Endothelial cell of umbilical vein (primary cell): ENCODE results near the gene DAZAP1. TPM values are rescaled to one million over a fixed set of nuclear protein-coding genes. Genes with fewer than 3 reads are reported as not detected.

Source experiments
- BruUV-seq: library from RNA; stranded (reverse); fragments of 400-500 nt; replicated peaks from 2 replicates; lab custom pipeline; 2021; lab: Mats Ljungman, UMichigan
- CTCF ChIA-PET: fragments of 300-600, 350-600 bp; sonication (Branson Sonifier 250); formaldehyde crosslinking; loops from one replicate; lab custom pipeline; 2021; ENCODE audit warnings: antibody characterized with exemption, inconsistent platforms; lab: Charles Lee
- POLR2A ChIA-PET: fragments of 300-600, 350-600 bp; sonication (Branson Sonifier 250); formaldehyde crosslinking; loops from one replicate; lab custom pipeline; 2021; ENCODE audit warnings: antibody characterized with exemption, inconsistent platforms; lab: Charles Lee
- DNase-seq: peaks from one replicate; pipeline ENCODE4 v3.0.0-alpha.2; 2011; ENCODE audit warnings: low read depth, low spot score
- FAIRE-seq: peaks from 2 replicates; lab custom pipeline; 2011; peaks lifted over from hg19 to GRCh38; lab: Jason Lieb, UNC
- H2AFZ ChIP-seq: 2 replicates; pipeline ENCODE4 v1.6.0; 2012; ENCODE audit warnings: low read depth, low read length, control low read depth, inconsistent platforms
- H3K27ac ChIP-seq: 2 replicates; pipeline ENCODE4 v1.5.1; 2011; ENCODE audit warnings: low read depth, mild to moderate bottlenecking, control low read depth, low read length, moderate library complexity; ENCODE audit not compliant: insufficient read depth
- H3K27me3 ChIP-seq, 2 experiments: 2 replicates each; pipeline versions ENCODE4 v1.6.0 to v1.6.1; 2011; ENCODE audit warnings: low read length in 2 of 2, mixed read lengths in 1 of 2; ENCODE audit not compliant: control insufficient read depth in 2 of 2, insufficient read depth in 2 of 2
- H3K36me3 ChIP-seq, 2 experiments: 2 replicates in 1 of 2; 3 replicates in 1 of 2; pipeline ENCODE4 v1.5.1; 2011; ENCODE audit warnings: low read length in 2 of 2, mild to moderate bottlenecking in 1 of 2, moderate library complexity in 1 of 2; ENCODE audit not compliant: control insufficient read depth in 2 of 2, insufficient read depth in 2 of 2; ENCODE audit errors: extremely low read depth in 1 of 2
- H3K4me1 ChIP-seq: 3 replicates; pipeline ENCODE4 v1.5.1; 2011; ENCODE audit warnings: mild to moderate bottlenecking, low read length; ENCODE audit not compliant: control insufficient read depth, insufficient read depth; ENCODE audit errors: extremely low read depth
- H3K4me2 ChIP-seq: 2 replicates; pipeline ENCODE4 v1.6.1; 2011; ENCODE audit warnings: low read length, control low read depth, mixed read lengths; ENCODE audit not compliant: insufficient read depth
- H3K4me3 ChIP-seq, 3 experiments: fragments of 200-600 bp in 1 of 3; sonication (generic), shearing (Covaris generic) in 1 of 3; replicated peaks in 1 of 3; 2 replicates each; pipeline ENCODE4 v1.5.1; 2011 to 2016; ENCODE audit warnings: control low read depth in 3 of 3, low read length in 3 of 3, mild to moderate bottlenecking in 2 of 3, inconsistent platforms in 1 of 3, low read depth in 1 of 3, moderate library complexity in 1 of 3; ENCODE audit not compliant: insufficient read depth in 1 of 3
- H3K79me2 ChIP-seq: 2 replicates; pipeline ENCODE4 v1.6.0; 2012; ENCODE audit warnings: low read length, inconsistent platforms; ENCODE audit not compliant: control insufficient read depth, insufficient read depth
- H3K9ac ChIP-seq: replicated peaks from 2 replicates; pipeline ENCODE3; 2011; ENCODE audit warnings: low read length, control low read depth; ENCODE audit not compliant: insufficient read depth; ENCODE audit errors: extremely low read depth
- H3K9me1 ChIP-seq: replicated peaks from 3 replicates; pipeline ENCODE4 v1.6.0; 2011; ENCODE audit warnings: mild to moderate bottlenecking, low read length; ENCODE audit not compliant: control insufficient read depth, insufficient read depth; ENCODE audit errors: extremely low read depth
- H3K9me3 ChIP-seq: replicated peaks from 2 replicates; pipeline ENCODE4 v1.5.1; 2012; ENCODE audit warnings: low read length, inconsistent platforms; ENCODE audit not compliant: control insufficient read depth, insufficient read depth
- H4K20me1 ChIP-seq: replicated peaks from 2 replicates; pipeline ENCODE3; 2011; ENCODE audit warnings: mild to moderate bottlenecking, low read length; ENCODE audit not compliant: control insufficient read depth, insufficient read depth; ENCODE audit errors: extremely low read depth
- EZH2 ChIP-seq: IDR thresholded peaks from 2 replicates; pipeline ENCODE4 v1.6.1; 2012; ENCODE audit warnings: borderline replicate concordance, low read depth, mild to moderate bottlenecking, moderate library complexity, low read length, inconsistent platforms; ENCODE audit not compliant: severe bottlenecking
- FOS ChIP-seq: IDR thresholded peaks from 2 replicates; pipeline ENCODE4 v1.6.1; 2011; ENCODE audit warnings: mild to moderate bottlenecking, low read length, moderate library complexity, borderline replicate concordance; ENCODE audit not compliant: insufficient read depth
- GATA2 ChIP-seq: IDR thresholded peaks from 2 replicates; pipeline ENCODE4 v1.7.0; 2011; ENCODE audit warnings: low read depth, mild to moderate bottlenecking, moderate library complexity, mixed read lengths, low read length; ENCODE audit not compliant: insufficient read length, insufficient read depth
- JUN ChIP-seq: IDR thresholded peaks from 2 replicates; pipeline ENCODE4 v1.6.1; 2011; ENCODE audit warnings: borderline replicate concordance, low read depth; ENCODE audit not compliant: insufficient read length, insufficient read depth
- MYC ChIP-seq: IDR thresholded peaks from one replicate; pipeline ENCODE4 v1.6.1; 2011; ENCODE audit warnings: mild to moderate bottlenecking, low read depth, low read length
- POLR2A ChIP-seq: IDR thresholded peaks from 2 replicates; pipeline ENCODE4 v1.6.1; 2012; ENCODE audit warnings: low read depth, mild to moderate bottlenecking, control low read depth, low read length
- POLR2AphosphoS5 ChIP-seq: IDR thresholded peaks from 2 replicates; pipeline ENCODE4 v1.6.1; 2012; ENCODE audit warnings: low read depth, mild to moderate bottlenecking, control low read depth, low read length, moderate library complexity; ENCODE audit not compliant: insufficient read depth
- dilution Hi-C: fragments of 300-500 bp; cut with MboI; formaldehyde crosslinking; loops from one replicate; pipeline ENCODE4 v1.15.0; 2019; ENCODE audit warnings: low sequenced_read_pairs; ENCODE audit not compliant: extremely low pct_ligation_motif_present
- intact Hi-C: fragments of 100-400 bp; cut with micrococcal nuclease; formaldehyde crosslinking; loops from one replicate; pipeline ENCODE4 v1.10.0; 2022
- polyA plus RNA-seq, 4 experiments: library from polyadenylated mRNA; depleted of rRNA in 3 of 4; stranded (reverse) in 3 of 4; unstranded in 1 of 4; fragments of >200 nt; gene quantifications; 2 replicates each; pipeline versions ENCODE4 v1.2.1 to v1.2.3, GENCODE V29; 2011 to 2012; ENCODE audit warnings: missing spikeins in 1 of 4
- total RNA-seq: library from RNA; stranded (reverse); gene quantifications from 2 replicates; pipeline ENCODE4 v1.2.3, GENCODE V29; 2021
- TF ChIP-seq, protein P1 (sequence below): IDR thresholded peaks from 2 replicates; pipeline ENCODE4 v1.6.1; 2011; ENCODE audit not compliant: insufficient read depth, insufficient read length
- TF ChIP-seq, protein P2 (sequence below), 2 donors: IDR thresholded peaks; 1 replicate in 1 of 2; 2 replicates in 1 of 2; pipeline ENCODE4 v1.5.1; 2011; ENCODE audit warnings: low read length in 2 of 2, mild to moderate bottlenecking in 2 of 2, moderate library complexity in 2 of 2, control low read depth in 1 of 2, inconsistent platforms in 1 of 2, low read depth in 1 of 2; ENCODE audit not compliant: insufficient read depth in 1 of 2; ENCODE audit errors: extremely low read depth in 1 of 2

DAZAP1 gene
- total and polyA plus RNA-seq, 2 donors (not counting 3 experiments of a cell fraction or from before 2014, with no cell fraction given), result 50.1 to 187 TPM

DNA sequence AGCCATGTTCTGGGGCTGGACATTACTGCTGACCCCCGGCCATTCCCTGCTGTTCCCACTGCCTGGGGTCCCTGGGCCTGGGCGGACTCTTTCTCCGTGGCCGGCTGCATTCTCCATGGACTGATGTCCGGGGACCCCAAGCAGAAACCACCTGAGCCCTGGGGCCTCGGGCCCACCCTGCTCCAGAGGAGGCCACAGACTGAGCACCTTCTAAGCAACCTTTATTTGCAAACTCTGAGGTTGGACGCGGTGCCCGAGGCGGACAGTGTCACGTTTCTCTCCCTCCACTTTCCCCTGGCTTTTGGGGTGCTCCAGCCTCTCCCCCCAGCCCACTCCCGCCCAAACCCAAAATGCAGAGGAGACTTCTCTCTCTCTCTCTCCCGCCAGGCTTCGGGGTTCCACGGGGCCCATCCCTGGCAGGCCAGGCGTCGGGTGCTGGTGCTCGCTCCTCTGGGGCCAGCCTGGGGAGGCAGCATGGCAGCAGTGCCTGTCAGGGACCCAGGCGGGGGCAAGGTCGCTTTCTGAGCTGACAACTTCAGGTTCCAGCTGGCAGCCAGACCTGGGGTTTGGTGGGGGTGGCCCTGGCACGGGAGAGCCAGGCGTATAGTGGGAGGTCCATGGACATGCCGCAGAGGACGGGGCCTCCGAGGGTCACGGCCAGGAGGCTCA is 74.0 kb downstream of the DAZAP1 start:
- no peaks in the 10 kb centered on the region for H3K36me3 ChIP-seq
- no peak overlapping the region for H3K9ac ChIP-seq
- H3K79me2 ChIP-seq, result peaks cover 5% of the 10 kb centered on the region
- no peak for FAIRE-seq
- H3K9me1 ChIP-seq, result no peaks in the 10 kb centered on the region
- H3K4me3 ChIP-seq, result no peak overlapping the region
- H3K27ac ChIP-seq, result no peak overlapping the region
- TF ChIP-seq, protein P1, sequence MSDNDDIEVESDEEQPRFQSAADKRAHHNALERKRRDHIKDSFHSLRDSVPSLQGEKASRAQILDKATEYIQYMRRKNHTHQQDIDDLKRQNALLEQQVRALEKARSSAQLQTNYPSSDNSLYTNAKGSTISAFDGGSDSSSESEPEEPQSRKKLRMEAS, result no peak
- TF ChIP-seq GATA2, result no peak
- TF ChIP-seq FOS, result no peak
- no peak for TF ChIP-seq MYC
- TF ChIP-seq, protein P2, sequence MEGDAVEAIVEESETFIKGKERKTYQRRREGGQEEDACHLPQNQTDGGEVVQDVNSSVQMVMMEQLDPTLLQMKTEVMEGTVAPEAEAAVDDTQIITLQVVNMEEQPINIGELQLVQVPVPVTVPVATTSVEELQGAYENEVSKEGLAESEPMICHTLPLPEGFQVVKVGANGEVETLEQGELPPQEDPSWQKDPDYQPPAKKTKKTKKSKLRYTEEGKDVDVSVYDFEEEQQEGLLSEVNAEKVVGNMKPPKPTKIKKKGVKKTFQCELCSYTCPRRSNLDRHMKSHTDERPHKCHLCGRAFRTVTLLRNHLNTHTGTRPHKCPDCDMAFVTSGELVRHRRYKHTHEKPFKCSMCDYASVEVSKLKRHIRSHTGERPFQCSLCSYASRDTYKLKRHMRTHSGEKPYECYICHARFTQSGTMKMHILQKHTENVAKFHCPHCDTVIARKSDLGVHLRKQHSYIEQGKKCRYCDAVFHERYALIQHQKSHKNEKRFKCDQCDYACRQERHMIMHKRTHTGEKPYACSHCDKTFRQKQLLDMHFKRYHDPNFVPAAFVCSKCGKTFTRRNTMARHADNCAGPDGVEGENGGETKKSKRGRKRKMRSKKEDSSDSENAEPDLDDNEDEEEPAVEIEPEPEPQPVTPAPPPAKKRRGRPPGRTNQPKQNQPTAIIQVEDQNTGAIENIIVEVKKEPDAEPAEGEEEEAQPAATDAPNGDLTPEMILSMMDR (IDR thresholded peaks at IDR 0.05; ENCODE audit: extremely low read depth in 1 of 2, insufficient read depth in 1 of 2, low read depth in 1 of 2, low read length in 2 of 2), result no peak
- TF ChIP-seq POLR2A, result no peak
- no peak for TF ChIP-seq JUN
- no peak for TF ChIP-seq EZH2
- TF ChIP-seq POLR2AphosphoS5, result no peak
- DNase-seq, result no peak
- dilution Hi-C loops (no loop called here), intact Hi-C loops (no loop called here)
- POLR2A ChIA-PET, result no interaction called here
- H4K20me1 ChIP-seq, result no peaks in the 10 kb centered on the region
- no peak overlapping the region for H3K4me2 ChIP-seq
- peaks cover 3% of the 10 kb centered on the region for H3K4me1 ChIP-seq
- CTCF ChIA-PET, result no interaction called here
- H3K27me3 ChIP-seq, result no peaks in the 10 kb centered on the region
- no TSS peak for BruUV-seq
- H3K9me3 ChIP-seq, result no peaks in the 10 kb centered on the region
- no peak overlapping the region for H2AFZ ChIP-seq
